DND-41 (cell line): ENCODE results near the gene OGT.

ENCODE experiments used
- EZH2 ChIP-seq: IDR thresholded peaks from 3 replicates; pipeline ENCODE4 v1.6.1; 2012; ENCODE audit warnings: borderline replicate concordance, low read depth, mild to moderate bottlenecking, moderate library complexity, low read length, inconsistent platforms; ENCODE audit not compliant: severe bottlenecking
- TF ChIP-seq, protein P1 (sequence below): IDR thresholded peaks from 2 replicates; pipeline ENCODE4 v1.5.1; 2012; ENCODE audit warnings: borderline replicate concordance, low read length, moderate library complexity, mild to moderate bottlenecking; ENCODE audit not compliant: poor library complexity, severe bottlenecking; ENCODE audit errors: extremely low read depth

DNA sequence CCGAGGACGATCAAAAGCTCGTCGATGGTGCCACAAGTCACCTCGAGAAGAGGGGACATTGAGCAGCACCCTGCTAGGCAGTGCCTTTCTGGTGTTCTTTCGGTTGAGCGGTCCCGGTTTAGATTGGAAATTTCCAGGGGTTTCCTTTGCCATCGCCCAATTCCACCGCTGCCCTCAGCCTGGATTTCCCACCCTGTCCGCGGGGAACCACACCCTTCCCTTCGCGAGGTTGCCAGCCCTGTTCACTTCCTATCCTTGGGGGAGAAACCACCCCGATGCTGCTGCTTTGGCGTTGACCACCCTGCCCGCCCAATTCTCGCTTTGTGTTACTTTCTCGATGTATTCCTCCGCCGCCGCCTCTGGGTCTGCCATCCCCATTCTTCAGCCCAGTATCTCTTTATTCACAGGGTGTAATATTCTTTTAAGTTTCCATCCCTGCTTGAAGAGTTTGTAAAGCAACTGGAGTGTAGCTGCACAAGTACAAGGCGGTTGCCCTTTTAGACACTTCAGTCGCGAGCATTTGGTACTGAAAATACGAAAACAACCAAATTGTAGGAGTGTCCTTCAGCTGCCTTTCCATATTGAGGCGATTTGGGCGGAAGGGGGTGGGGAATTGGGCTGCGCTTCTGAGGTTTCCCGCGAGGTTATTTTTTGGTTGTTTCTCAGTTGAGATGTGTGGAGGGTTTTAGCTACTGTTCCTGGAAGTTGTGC, 1.1 kb downstream of the OGT start:
- TF ChIP-seq, protein P1, sequence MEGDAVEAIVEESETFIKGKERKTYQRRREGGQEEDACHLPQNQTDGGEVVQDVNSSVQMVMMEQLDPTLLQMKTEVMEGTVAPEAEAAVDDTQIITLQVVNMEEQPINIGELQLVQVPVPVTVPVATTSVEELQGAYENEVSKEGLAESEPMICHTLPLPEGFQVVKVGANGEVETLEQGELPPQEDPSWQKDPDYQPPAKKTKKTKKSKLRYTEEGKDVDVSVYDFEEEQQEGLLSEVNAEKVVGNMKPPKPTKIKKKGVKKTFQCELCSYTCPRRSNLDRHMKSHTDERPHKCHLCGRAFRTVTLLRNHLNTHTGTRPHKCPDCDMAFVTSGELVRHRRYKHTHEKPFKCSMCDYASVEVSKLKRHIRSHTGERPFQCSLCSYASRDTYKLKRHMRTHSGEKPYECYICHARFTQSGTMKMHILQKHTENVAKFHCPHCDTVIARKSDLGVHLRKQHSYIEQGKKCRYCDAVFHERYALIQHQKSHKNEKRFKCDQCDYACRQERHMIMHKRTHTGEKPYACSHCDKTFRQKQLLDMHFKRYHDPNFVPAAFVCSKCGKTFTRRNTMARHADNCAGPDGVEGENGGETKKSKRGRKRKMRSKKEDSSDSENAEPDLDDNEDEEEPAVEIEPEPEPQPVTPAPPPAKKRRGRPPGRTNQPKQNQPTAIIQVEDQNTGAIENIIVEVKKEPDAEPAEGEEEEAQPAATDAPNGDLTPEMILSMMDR = no peak
- TF ChIP-seq EZH2 = no peak
